ENCODE data around the gene TEX2.

Gene TEX2

DNA sequence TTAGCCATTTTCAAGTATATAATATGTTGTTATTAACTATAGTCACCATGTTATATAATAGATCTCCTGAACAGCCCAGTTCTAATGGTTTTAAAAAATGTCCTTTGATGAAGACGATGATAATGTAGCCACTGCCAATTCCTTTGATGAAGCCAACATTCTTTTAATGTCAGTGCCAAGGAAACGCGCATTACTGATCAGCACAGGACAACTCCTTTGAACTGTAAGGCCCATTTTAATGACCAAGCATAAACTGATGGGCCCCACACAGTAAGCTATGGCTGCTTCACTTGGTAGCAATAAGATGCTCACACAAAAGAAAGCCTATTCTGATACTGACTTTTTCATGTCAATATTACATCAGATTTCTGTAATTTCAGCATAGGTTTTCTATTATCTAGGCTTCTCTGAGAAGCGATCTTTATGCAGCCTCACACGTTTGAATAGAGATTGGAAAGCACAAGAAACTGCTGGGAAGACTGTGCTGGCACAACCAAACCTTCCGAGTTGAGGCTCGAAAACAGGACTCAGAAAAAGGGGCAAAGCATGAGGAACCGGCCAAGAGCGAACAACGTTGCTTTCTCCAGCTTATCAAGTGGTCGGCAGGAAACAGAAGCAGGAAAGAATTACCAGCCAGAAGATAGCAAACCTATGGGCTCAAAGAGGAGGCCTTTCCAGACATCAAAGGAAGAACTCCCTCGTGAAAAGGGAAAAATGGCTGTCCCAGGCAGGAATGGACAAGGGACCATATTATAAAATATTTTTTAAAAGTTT, 152.5 kb downstream of the TEX2 start:
- in situ Hi-C loops (cut with MboI; ENCODE audit: low sequenced_read_pairs, unreplicated experiment), result no loop called here
- no peak for DNase-seq (ENCODE audit: low spot score)
- no peak for TF ChIP-seq CTCF (IDR thresholded peaks at IDR 0.05; ENCODE audit: borderline replicate concordance, control extremely low read depth, extremely low read depth, insufficient read depth, missing control alignments)

DNA sequence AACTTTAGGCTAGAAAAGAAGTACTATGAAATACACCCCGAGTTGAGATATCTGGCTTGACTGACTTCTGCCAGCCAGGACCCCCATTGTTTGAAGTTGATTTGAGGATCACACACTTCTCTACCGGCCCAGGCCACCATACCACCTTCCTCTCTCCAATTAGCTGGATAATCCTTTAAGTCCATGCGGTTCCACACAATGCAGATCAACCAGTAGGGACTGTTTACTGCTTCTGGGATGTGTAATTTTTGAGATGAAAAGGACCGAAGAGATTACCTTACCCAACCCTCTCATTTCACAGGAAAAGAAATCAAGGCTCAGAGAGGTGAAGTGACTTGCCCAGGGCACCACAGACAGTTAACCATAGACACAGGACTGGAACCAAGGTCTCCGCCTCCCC, 153.7 kb downstream of the TEX2 start:
- no peak for DNase-seq (ENCODE audit: low spot score)
- in situ Hi-C loops (cut with MboI; ENCODE audit: low sequenced_read_pairs, unreplicated experiment), result no loop called here
- no peak for TF ChIP-seq CTCF (IDR thresholded peaks at IDR 0.05; ENCODE audit: borderline replicate concordance, control extremely low read depth, extremely low read depth, insufficient read depth, missing control alignments)

GRCh38 chr17:64107500-64108236, 155.4 kb downstream of the TEX2 start:
- TF ChIP-seq CTCF (IDR thresholded peaks at IDR 0.05; ENCODE audit: borderline replicate concordance, control extremely low read depth, extremely low read depth, insufficient read depth, missing control alignments), result no peak
- in situ Hi-C loops (cut with MboI; ENCODE audit: low sequenced_read_pairs, unreplicated experiment), result no loop called here
- no peak for DNase-seq (ENCODE audit: low spot score)

DNA sequence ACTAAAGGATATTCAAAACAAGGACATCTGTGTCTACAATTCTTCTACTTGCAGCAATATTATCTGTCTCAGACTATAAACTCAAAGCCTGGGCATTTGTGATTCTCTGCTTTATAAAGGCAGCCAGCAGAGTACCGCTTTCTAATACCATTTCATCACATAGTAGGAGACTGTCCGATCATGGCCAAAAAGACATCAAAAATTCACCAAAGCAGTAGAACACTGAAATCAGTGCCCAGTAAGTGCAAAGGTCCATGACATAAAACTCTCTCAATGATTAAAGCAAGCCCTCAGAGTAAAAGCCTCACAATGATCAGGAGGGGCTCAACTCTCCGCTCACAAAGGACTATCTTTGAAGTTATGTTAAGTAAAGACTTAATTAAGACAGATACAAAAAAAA, 156.1 kb downstream of the TEX2 start:
- no peak for TF ChIP-seq CTCF (IDR thresholded peaks at IDR 0.05; ENCODE audit: borderline replicate concordance, control extremely low read depth, extremely low read depth, insufficient read depth, missing control alignments)
- in situ Hi-C loops (cut with MboI; ENCODE audit: low sequenced_read_pairs, unreplicated experiment), result no loop called here

DNA sequence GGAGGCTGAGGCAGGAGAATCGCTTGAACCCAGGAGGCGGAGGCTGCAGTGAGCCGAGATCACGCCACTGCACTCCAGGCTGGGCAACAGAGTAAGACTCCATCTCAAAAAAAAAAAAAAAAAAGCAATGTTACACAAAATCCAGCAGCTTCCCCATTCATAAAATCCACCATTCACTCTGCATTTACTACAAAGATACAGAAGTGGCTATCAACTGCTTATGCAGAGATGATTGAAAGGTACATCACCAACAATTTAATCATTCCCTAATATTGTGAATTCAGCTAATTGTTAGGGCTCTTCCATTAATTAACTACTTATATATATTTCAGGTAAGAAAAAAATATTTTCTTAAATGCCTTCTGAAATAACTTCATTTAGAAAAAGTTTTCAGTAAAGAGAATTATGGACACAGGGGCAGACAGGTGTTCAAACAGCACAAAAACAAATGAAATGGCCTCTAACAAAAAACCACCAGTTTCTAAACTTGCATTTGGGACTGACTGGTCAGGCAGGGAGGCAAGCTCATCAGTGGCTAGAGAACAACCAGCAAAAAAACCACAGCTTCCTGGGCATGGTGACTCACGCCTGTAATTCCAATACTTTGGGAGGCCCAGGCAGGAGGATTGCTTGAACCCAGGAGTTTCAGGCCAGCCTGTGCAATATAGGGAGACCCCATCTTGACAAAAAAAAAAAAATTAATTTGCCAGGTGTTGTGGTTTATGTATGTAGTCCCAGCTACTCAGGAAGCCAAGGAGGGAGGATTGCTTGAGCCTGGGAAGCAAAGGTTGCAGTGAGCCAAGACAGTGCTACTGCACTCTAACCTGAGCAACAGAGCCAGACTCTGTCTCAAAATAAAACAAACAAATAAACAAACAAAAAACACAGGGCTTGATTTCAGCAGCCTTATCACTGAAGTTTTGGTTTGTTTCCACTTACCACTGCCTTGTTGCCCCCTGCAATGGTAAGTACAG, 159.4 kb downstream of the TEX2 start:
- DNase-seq (ENCODE audit: low spot score), result no peak
- in situ Hi-C loops (cut with MboI; ENCODE audit: low sequenced_read_pairs, unreplicated experiment), result no loop called here
- no peak for TF ChIP-seq CTCF (IDR thresholded peaks at IDR 0.05; ENCODE audit: borderline replicate concordance, control extremely low read depth, extremely low read depth, insufficient read depth, missing control alignments)

More for the DNA sequence above, 156.1 kb downstream of the TEX2 start:
- DNase-seq (ENCODE audit: low spot score), result no peak

Data from GM13976 (cell line).